GM12878 (cell line): Measurements from ENCODE around the gene PRKCG. TPM values are rescaled to one million over a fixed set of nuclear protein-coding genes. Genes with fewer than 3 reads are reported as not detected.

Experiments used
- ATAC-seq: fragments of 200-7000 bp; cut with Tn5 transposase; 3 replicates; pipeline ENCODE4 v1.9.1; 2020; ENCODE audit warnings: mild to moderate bottlenecking, moderate library complexity
- BruUV-seq: library from RNA; stranded (reverse); fragments of 400-500 nt; replicated peaks from 2 replicates; lab custom pipeline; 2021; lab: Mats Ljungman, UMichigan
- CTCF ChIA-PET: fragments of 300-600 bp; sonication (Branson Sonifier 250); formaldehyde crosslinking; extraction: SDS; loops from one replicate; lab custom pipeline; 2021; ENCODE audit warnings: inconsistent platforms; lab: Yijun Ruan, JAX
- POLR2A ChIA-PET: fragments of 350-600 bp; formaldehyde crosslinking; extraction: SDS; loops from one replicate; lab custom pipeline; 2021; ENCODE audit warnings: inconsistent platforms; lab: Charles Lee
- RAD21 ChIA-PET: fragments of 300-600 bp; sonication (Branson Sonifier 250); formaldehyde crosslinking; loops from one replicate; lab custom pipeline; 2023; ENCODE audit warnings: antibody characterized with exemption; ENCODE audit not compliant: unreplicated experiment; lab: Charles Lee
- SMC1A ChIA-PET: fragments of 300-600 bp; sonication (Branson Sonifier 250); formaldehyde crosslinking; loops from one replicate; lab custom pipeline; 2023; ENCODE audit not compliant: unreplicated experiment, uncharacterized antibody; lab: Charles Lee
- DNase-seq: peaks from one replicate; pipeline ENCODE4 v3.0.0-alpha.2; 2011; ENCODE audit warnings: low read depth, low spot score
- FAIRE-seq: peaks from 3 replicates; lab custom pipeline; 2011; peaks lifted over from hg19 to GRCh38; lab: Jason Lieb, UNC
- H2AFZ ChIP-seq: 2 replicates; pipeline ENCODE4 v1.6.0; 2011; ENCODE audit warnings: low read depth, low read length, control low read depth; ENCODE audit not compliant: control insufficient read depth
- H3K27ac ChIP-seq: 2 replicates; pipeline ENCODE4 v1.5.1; 2011; ENCODE audit warnings: control low read depth; ENCODE audit not compliant: control insufficient read depth, insufficient read depth
- H3K27me3 ChIP-seq, 2 experiments: replicated peaks in 1 of 2; 2 replicates each; pipeline versions ENCODE4 v1.6.0 to v1.6.1; 2011; ENCODE audit warnings: low read length in 1 of 2; ENCODE audit not compliant: control insufficient read depth in 2 of 2, insufficient read depth in 2 of 2
- H3K36me3 ChIP-seq, 2 experiments: 2 replicates each; pipeline ENCODE4 v1.5.1; 2011; ENCODE audit warnings: low read length in 1 of 2; ENCODE audit not compliant: control insufficient read depth in 2 of 2, insufficient read depth in 2 of 2
- H3K4me1 ChIP-seq: 2 replicates; pipeline ENCODE4 v1.6.1; 2011; ENCODE audit warnings: mild to moderate bottlenecking, low read length, moderate library complexity, mixed read lengths; ENCODE audit not compliant: control insufficient read depth, insufficient read depth
- H3K4me2 ChIP-seq: 2 replicates; pipeline ENCODE4 v1.6.0; 2011; ENCODE audit warnings: control low read depth; ENCODE audit not compliant: control insufficient read depth, insufficient read depth
- H3K4me3 ChIP-seq: fragments of 200-600 bp; sonication (generic); 2 replicates; pipeline ENCODE4 v1.5.1; 2016
- H3K79me2 ChIP-seq: 2 replicates; pipeline ENCODE4 v1.6.0; 2011; ENCODE audit warnings: low read length; ENCODE audit not compliant: control insufficient read depth, insufficient read depth
- H3K9ac ChIP-seq: 2 replicates; pipeline ENCODE4 v1.8.0; 2011; ENCODE audit warnings: low read length, control low read depth, mixed read lengths; ENCODE audit not compliant: control insufficient read depth, insufficient read depth
- H3K9me3 ChIP-seq: replicated peaks from 3 replicates; pipeline ENCODE4 v1.5.1; 2011; ENCODE audit warnings: mild to moderate bottlenecking, low read length; ENCODE audit not compliant: control insufficient read depth, insufficient read depth
- H4K20me1 ChIP-seq: 2 replicates; pipeline ENCODE4 v1.6.0; 2011; ENCODE audit not compliant: control insufficient read depth, insufficient read depth
- ASH2L ChIP-seq: fragments of 300-600, 200-600 bp; sonication (generic); IDR thresholded peaks from 2 replicates; pipeline ENCODE4 v1.6.1; 2017; ENCODE audit warnings: low read depth, mild to moderate bottlenecking, borderline replicate concordance
- BMI1 ChIP-seq: fragments of 450-650 bp; IDR thresholded peaks from 2 replicates; pipeline ENCODE4 v1.6.1; 2016; ENCODE audit warnings: mild to moderate bottlenecking, moderate library complexity, borderline replicate concordance
- MXI1 ChIP-seq: fragments of 150-350 bp; IDR thresholded peaks from 2 replicates; pipeline ENCODE4 v1.6.1; 2011; ENCODE audit warnings: low read depth, mild to moderate bottlenecking, inconsistent platforms, low read length, improper control_type of control experiment
- NRF1 ChIP-seq: conservative IDR thresholded peaks from 2 replicates; pipeline ENCODE4 v1.6.1; 2011; ENCODE audit warnings: mild to moderate bottlenecking, low read depth, low read length, improper control_type of control experiment
- RAD51 ChIP-seq: fragments of 450-650 bp; IDR thresholded peaks from 2 replicates; pipeline ENCODE4 v1.6.1; 2016; ENCODE audit warnings: moderate library complexity, mild to moderate bottlenecking, inconsistent platforms
- TAF1 ChIP-seq: IDR thresholded peaks from 2 replicates; pipeline ENCODE4 v1.6.1; 2011; ENCODE audit warnings: mild to moderate bottlenecking, low read depth, low read length, borderline replicate concordance
- WGBS: methylation state at CpG from one replicate; pipeline ENCODE4 v1.1.6; 2016; ENCODE audit warnings: low lambda C conversion rate; ENCODE audit not compliant: insufficient replicate concordance, insufficient coverage; ENCODE audit errors: missing lambda C conversion rate; 5-methylcytosine and 5-hydroxymethylcytosine counted together
- in situ Hi-C: fragments of 300-500 bp; cut with MboI; formaldehyde crosslinking; loops from 9 replicates; pipeline ENCODE4 v1.14.3; 2018; ENCODE audit warnings: mixed read lengths
- intact Hi-C: fragments of 100-400 bp; cut with micrococcal nuclease; formaldehyde crosslinking; loops from one replicate; pipeline ENCODE4 v1.14.2; 2022; ENCODE audit not compliant: unreplicated experiment
- polyA plus RNA-seq, 11 experiments: library from polyadenylated mRNA; depleted of rRNA in 4 of 11; unstranded in 6 of 11; stranded (reverse) in 5 of 11; fragments of >200 nt; fragmentation: Nextera tagmentation in 4 of 11; fragmentation: Illumina TruSeq in 1 of 11; extraction: Ambion mirVana in 4 of 11; extraction: Trizol in 1 of 11; gene quantifications; 1 replicate in 1 of 11; 2 replicates in 10 of 11; pipeline versions ENCODE4 v1.2.1 to v1.2.3, GENCODE V29; 2011 to 2016; ENCODE audit warnings: inconsistent platforms in 2 of 11, missing spikeins in 2 of 11, low read depth in 1 of 11
- total RNA-seq, 4 experiments: library from RNA; depleted of rRNA in 3 of 4; stranded (reverse); fragments of >200 nt in 3 of 4; fragmentation: Illumina TruSeq in 1 of 4; extraction: Trizol in 1 of 4; gene quantifications; 2 replicates each; pipeline versions ENCODE4 v1.2.1 to v1.2.3, GENCODE V29; 2013 to 2021
- TF ChIP-seq, protein P1 (sequence below): IDR thresholded peaks from 2 replicates; pipeline ENCODE4 v1.6.1; 2012; ENCODE audit warnings: low read depth, low read length, improper control_type of control experiment

Gene PRKCG
- total and polyA plus RNA-seq, 10 of the 15 experiments (the other 5 are each of a cell fraction or from before 2014, with no cell fraction given): not detected

DNA sequence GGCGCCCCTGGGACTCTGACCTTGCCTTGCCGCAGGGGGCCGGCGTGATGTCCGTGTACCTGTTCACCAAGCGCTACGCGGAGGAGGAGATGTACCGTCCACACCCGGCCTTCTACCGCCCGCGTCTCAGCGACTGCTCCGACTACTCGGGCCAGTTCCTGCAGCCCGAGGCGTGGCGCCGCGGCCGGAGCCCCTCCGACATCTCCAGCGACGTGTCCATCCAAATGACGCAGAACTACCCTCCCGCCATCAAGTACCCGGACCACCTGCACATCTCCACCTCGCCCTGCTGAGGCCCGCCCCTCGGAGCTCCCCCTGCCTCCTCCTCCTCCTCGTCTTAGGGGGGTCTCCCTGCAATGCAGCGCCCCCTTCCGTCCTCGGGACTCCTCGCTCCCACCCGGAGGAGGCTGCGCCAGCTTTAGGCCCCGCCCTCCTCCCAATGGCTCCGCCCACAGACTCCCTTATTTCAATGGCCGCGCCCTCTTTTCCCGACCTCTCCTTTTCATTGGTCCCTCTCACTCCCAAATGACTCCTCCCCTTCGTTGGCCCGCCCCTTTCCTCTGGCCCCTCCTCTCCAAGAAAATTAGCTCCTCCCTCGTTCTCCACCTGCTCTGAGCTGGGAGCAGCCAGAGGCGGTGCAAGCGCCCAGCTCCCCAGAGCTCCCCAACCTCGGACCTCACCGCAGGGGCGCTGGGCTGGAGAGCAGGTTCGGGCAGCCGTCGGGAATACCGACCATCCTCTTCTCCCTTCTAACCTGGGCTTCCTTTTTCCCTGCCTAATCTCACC is 60.2 kb downstream of the PRKCG start:
- no peaks in the 10 kb centered on the region for H3K4me1 ChIP-seq
- no peak for FAIRE-seq
- intact Hi-C loops (no loop called here), in situ Hi-C loops (no loop called here)
- no peak for DNase-seq
- no peak overlapping the region for H3K9ac ChIP-seq
- POLR2A ChIA-PET: no interaction called here
- H3K27me3 ChIP-seq: no peaks in the 10 kb centered on the region
- no peaks in the 10 kb centered on the region for H3K79me2 ChIP-seq
- TF ChIP-seq MXI1 (no peak), RAD51 (no peak), TAF1 (no peak), NRF1 (no peak), BMI1 (no peak), ASH2L (no peak)
- TF ChIP-seq, protein P1, sequence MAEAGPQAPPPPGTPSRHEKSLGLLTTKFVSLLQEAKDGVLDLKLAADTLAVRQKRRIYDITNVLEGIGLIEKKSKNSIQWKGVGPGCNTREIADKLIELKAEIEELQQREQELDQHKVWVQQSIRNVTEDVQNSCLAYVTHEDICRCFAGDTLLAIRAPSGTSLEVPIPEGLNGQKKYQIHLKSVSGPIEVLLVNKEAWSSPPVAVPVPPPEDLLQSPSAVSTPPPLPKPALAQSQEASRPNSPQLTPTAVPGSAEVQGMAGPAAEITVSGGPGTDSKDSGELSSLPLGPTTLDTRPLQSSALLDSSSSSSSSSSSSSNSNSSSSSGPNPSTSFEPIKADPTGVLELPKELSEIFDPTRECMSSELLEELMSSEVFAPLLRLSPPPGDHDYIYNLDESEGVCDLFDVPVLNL: no peak
- TF ChIP-seq, all 136 proteins: peak for 0
- ATAC-seq: no peak
- no peaks in the 10 kb centered on the region for H3K36me3 ChIP-seq
- H3K27ac ChIP-seq: no peak overlapping the region
- ChIA-PET SMC1A (no interaction called here), CTCF (no interaction called here), RAD21 (no interaction called here)
- no TSS peak for BruUV-seq
- 57% methylated on average over 44 of the region's 55 CpGs for WGBS
- H3K9me3 ChIP-seq: no peaks in the 10 kb centered on the region; the same call in 2 of the 3 replicates
- H3K4me3 ChIP-seq: no peak overlapping the region
- no peaks in the 10 kb centered on the region for H4K20me1 ChIP-seq
- H2AFZ ChIP-seq: no peak overlapping the region
- no peak overlapping the region for H3K4me2 ChIP-seq
